HepG2 (cell line): ENCODE results near the gene ETNK1.

ENCODE experiments used
- CBFB ChIP-seq: sonication (generic); formaldehyde crosslinking; IDR thresholded peaks from 2 replicates; pipeline ENCODE4 v1.4.0; 2020; ENCODE audit warnings: missing genetic modification reagents
- DPF2 ChIP-seq: sonication (generic); formaldehyde crosslinking; IDR thresholded peaks from 2 replicates; pipeline ENCODE4 v1.4.0; 2020; ENCODE audit warnings: mild to moderate bottlenecking, low read depth, missing genetic modification reagents, borderline replicate concordance
- HIVEP1 ChIP-seq: sonication (generic); formaldehyde crosslinking; IDR thresholded peaks from 2 replicates; pipeline ENCODE4 v1.4.0; 2020; ENCODE audit warnings: mild to moderate bottlenecking, missing genetic modification reagents
- KLF16 ChIP-seq, 2 experiments: sonication (generic) in 1 of 2; formaldehyde crosslinking in 1 of 2; IDR thresholded peaks; 2 replicates each; pipeline versions ENCODE4 v1.6.1 to v1.8.0; 2016 to 2023; ENCODE audit warnings: missing genetic modification reagents in 2 of 2, missing compliant biosample characterization in 1 of 2
- RAD21 ChIP-seq: fragments of 450-650 bp; formaldehyde crosslinking; IDR thresholded peaks from 2 replicates; pipeline ENCODE4 v1.5.0; 2020; ENCODE audit warnings: mild to moderate bottlenecking
- ZFP1 ChIP-seq: IDR thresholded peaks from 2 replicates; pipeline ENCODE4 v1.6.1; 2016
- ZNF138 ChIP-seq: sonication (generic); formaldehyde crosslinking; IDR thresholded peaks from 2 replicates; pipeline ENCODE4 v1.5.0; 2020; ENCODE audit warnings: mild to moderate bottlenecking, low read depth, missing genetic modification reagents
- ZNF274 ChIP-seq: sonication (generic); formaldehyde crosslinking; IDR thresholded peaks from 2 replicates; pipeline ENCODE4 v1.5.1; 2020; ENCODE audit warnings: mild to moderate bottlenecking, missing genetic modification reagents
- ZNF558 ChIP-seq: sonication (generic); formaldehyde crosslinking; IDR thresholded peaks from 2 replicates; pipeline ENCODE4 v1.9.0; 2022; ENCODE audit warnings: mild to moderate bottlenecking, missing genetic modification reagents, borderline replicate concordance
- TF ChIP-seq, protein P1 (sequence below): sonication (generic); formaldehyde crosslinking; IDR thresholded peaks from 2 replicates; pipeline ENCODE4 v1.5.0; 2020; ENCODE audit warnings: mild to moderate bottlenecking, missing genetic modification reagents, moderate library complexity

DNA sequence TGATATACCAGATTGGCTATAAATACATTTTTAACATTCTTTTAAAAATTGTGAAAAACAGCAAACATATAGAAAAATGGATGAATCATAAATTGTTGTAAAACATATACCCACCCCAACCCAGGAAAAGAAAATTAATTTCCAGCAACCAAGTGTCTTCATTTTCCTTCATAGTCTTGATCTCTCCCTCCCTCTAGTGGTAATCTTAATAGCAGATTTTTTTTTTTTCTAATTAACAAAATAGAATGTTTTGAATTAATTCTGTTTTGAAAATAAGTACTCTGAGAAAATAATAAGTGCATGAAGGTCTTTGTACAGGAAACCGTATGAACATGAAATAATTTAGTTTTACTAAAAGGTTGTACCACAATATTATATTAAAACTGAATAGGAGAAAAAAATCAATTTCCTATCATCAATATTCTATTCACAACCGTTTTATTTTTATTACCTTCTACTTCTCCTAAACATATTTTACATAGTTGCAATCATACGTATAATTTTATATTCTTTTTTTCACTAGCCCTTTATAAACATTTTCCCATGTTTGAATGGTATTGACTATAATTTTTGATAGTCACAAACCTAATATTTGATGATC, 7.0 kb downstream of the ETNK1 start:
- no peak for TF ChIP-seq DPF2 (CRISPR knock-in tag)
- TF ChIP-seq ZNF274 (CRISPR knock-in tag): no peak
- no peak for TF ChIP-seq ZFP1
- no peak for TF ChIP-seq KLF16 (CRISPR knock-in tag; IDR thresholded peaks at IDR 0.05)
- TF ChIP-seq HIVEP1 (CRISPR knock-in tag): no peak
- no peak for TF ChIP-seq RAD21
- TF ChIP-seq ZNF558: no peak
- TF ChIP-seq ZNF138 (CRISPR knock-in tag): no peak
- no peak for TF ChIP-seq CBFB (CRISPR knock-in tag)
- TF ChIP-seq, protein P1, sequence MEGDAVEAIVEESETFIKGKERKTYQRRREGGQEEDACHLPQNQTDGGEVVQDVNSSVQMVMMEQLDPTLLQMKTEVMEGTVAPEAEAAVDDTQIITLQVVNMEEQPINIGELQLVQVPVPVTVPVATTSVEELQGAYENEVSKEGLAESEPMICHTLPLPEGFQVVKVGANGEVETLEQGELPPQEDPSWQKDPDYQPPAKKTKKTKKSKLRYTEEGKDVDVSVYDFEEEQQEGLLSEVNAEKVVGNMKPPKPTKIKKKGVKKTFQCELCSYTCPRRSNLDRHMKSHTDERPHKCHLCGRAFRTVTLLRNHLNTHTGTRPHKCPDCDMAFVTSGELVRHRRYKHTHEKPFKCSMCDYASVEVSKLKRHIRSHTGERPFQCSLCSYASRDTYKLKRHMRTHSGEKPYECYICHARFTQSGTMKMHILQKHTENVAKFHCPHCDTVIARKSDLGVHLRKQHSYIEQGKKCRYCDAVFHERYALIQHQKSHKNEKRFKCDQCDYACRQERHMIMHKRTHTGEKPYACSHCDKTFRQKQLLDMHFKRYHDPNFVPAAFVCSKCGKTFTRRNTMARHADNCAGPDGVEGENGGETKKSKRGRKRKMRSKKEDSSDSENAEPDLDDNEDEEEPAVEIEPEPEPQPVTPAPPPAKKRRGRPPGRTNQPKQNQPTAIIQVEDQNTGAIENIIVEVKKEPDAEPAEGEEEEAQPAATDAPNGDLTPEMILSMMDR (CRISPR knock-in tag): peak; percentile 21; the same call in 1 of the 2 replicates
